SK-N-SH (cell line): Measurements from ENCODE around the gene WWOX.

Experiments used
- CTCF ChIP-seq: fragments of 200-600 bp; sonication (generic); IDR thresholded peaks from 2 replicates; pipeline ENCODE4 v1.6.1; 2017; ENCODE audit warnings: antibody characterized with exemption, mild to moderate bottlenecking, moderate library complexity
- EP300 ChIP-seq, 2 experiments: IDR thresholded peaks; 2 replicates each; pipeline versions ENCODE4 v1.4.0 to v1.6.1; 2012; ENCODE audit warnings: borderline replicate concordance in 1 of 2, low read depth in 1 of 2, low read length in 1 of 2
- EZH2phosphoT487 ChIP-seq: fragments of 200-600 bp; sonication (generic); IDR thresholded peaks from 2 replicates; pipeline ENCODE4 v1.6.1; 2017; ENCODE audit warnings: low read depth, mixed run types, mild to moderate bottlenecking, antibody characterized with exemption, moderate library complexity, borderline replicate concordance
- FOSL2 ChIP-seq: IDR thresholded peaks from 2 replicates; pipeline ENCODE4 v1.4.0; 2012; ENCODE audit warnings: low read depth, mild to moderate bottlenecking, moderate library complexity, borderline replicate concordance
- GABPA ChIP-seq: IDR thresholded peaks from 2 replicates; pipeline ENCODE4 v1.4.0; 2012; ENCODE audit warnings: low read depth, mild to moderate bottlenecking
- JUND ChIP-seq: IDR thresholded peaks from 2 replicates; pipeline ENCODE4 v1.4.0; 2012
- MEF2A ChIP-seq: IDR thresholded peaks from 2 replicates; pipeline ENCODE4 v1.4.0; 2012; ENCODE audit warnings: low read depth, borderline replicate concordance
- POLR2AphosphoS5 ChIP-seq: IDR thresholded peaks from 2 replicates; pipeline ENCODE4 v1.6.1; 2012; ENCODE audit warnings: low read depth, low read length
- RAD21 ChIP-seq: IDR thresholded peaks from 2 replicates; pipeline ENCODE4 v1.6.1; 2012; ENCODE audit warnings: mild to moderate bottlenecking, low read length
- RXRA ChIP-seq: IDR thresholded peaks from 2 replicates; pipeline ENCODE4 v1.4.0; 2012; ENCODE audit warnings: low read depth, mild to moderate bottlenecking, borderline replicate concordance
- TF ChIP-seq, protein P1 (sequence below): IDR thresholded peaks from 2 replicates; pipeline ENCODE4 v1.4.0; 2012; ENCODE audit warnings: low read depth, borderline replicate concordance

DNA sequence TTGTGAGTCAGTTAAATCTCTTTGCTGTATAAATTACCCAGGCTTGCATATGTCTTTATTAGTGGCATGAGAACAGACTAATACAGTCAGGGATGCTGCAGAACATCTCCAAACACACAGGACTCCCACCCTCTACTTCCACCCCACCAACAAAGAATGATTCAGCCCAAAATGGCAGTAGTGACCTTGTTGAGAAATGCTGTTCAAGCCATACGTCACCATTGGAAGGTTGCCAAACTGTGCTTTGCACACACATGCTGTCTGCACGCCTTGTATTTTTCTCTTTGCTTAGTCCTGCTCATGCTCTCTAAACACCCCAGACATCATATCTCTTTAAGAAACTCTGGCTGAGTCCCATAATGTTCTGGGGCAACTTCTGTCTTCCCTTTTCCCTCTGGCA, 589.6 kb downstream of the WWOX start:
- TF ChIP-seq EP300 (IDR thresholded peaks at IDR 0.05; ENCODE audit: borderline replicate concordance in 1 of 2, low read depth in 1 of 2, low read length in 1 of 2) (no peak), FOSL2 (no peak), CTCF (no peak), GABPA (no peak), JUND (no peak), RAD21 (no peak), EZH2phosphoT487 (no peak), RXRA (no peak), MEF2A (no peak), POLR2AphosphoS5 (no peak)
- TF ChIP-seq, protein P1, sequence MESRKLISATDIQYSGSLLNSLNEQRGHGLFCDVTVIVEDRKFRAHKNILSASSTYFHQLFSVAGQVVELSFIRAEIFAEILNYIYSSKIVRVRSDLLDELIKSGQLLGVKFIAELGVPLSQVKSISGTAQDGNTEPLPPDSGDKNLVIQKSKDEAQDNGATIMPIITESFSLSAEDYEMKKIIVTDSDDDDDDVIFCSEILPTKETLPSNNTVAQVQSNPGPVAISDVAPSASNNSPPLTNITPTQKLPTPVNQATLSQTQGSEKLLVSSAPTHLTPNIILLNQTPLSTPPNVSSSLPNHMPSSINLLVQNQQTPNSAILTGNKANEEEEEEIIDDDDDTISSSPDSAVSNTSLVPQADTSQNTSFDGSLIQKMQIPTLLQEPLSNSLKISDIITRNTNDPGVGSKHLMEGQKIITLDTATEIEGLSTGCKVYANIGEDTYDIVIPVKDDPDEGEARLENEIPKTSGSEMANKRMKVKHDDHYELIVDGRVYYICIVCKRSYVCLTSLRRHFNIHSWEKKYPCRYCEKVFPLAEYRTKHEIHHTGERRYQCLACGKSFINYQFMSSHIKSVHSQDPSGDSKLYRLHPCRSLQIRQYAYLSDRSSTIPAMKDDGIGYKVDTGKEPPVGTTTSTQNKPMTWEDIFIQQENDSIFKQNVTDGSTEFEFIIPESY, result no peak
